H9 (cell line): ENCODE results near the gene SMG7. TPM values are rescaled to one million over a fixed set of nuclear protein-coding genes. Genes with fewer than 3 reads are reported as not detected.

Experiments
- DNase-seq: peaks from one replicate; pipeline ENCODE4 v3.0.0-alpha.2; 2017
- H2AFZ ChIP-seq: one replicate; pipeline ENCODE4 v1.6.1; 2013; ENCODE audit warnings: mild to moderate bottlenecking, low read length, control low read depth, moderate library complexity
- H2AK5ac ChIP-seq: 2 replicates; pipeline ENCODE4 v1.6.1; 2013; ENCODE audit warnings: low read length, control low read depth, mixed read lengths; ENCODE audit not compliant: insufficient read length
- H2BK120ac ChIP-seq: one replicate; pipeline ENCODE4 v1.6.1; 2013; ENCODE audit warnings: low read depth, mild to moderate bottlenecking, low read length, control low read depth, inconsistent platforms; ENCODE audit not compliant: poor library complexity, severe bottlenecking
- H2BK12ac ChIP-seq: 2 replicates; pipeline ENCODE4 v1.6.1; 2013; ENCODE audit warnings: low read length, control low read depth, mixed read lengths, low read depth; ENCODE audit not compliant: insufficient read length
- H2BK15ac ChIP-seq: 2 replicates; pipeline ENCODE4 v1.6.1; 2013; ENCODE audit warnings: low read depth, low read length, control low read depth
- H2BK20ac ChIP-seq: one replicate; pipeline ENCODE4 v1.6.1; 2013; ENCODE audit warnings: low read depth, mild to moderate bottlenecking, low read length, control low read depth, inconsistent platforms; ENCODE audit not compliant: poor library complexity, severe bottlenecking
- H2BK5ac ChIP-seq: 2 replicates; pipeline ENCODE4 v1.6.1; 2013; ENCODE audit warnings: low read length, control low read depth, mixed read lengths; ENCODE audit not compliant: insufficient read length
- H3K14ac ChIP-seq: 2 replicates; pipeline ENCODE4 v1.6.1; 2013; ENCODE audit warnings: low read length, control low read depth; ENCODE audit not compliant: insufficient read depth
- H3K18ac ChIP-seq: 2 replicates; pipeline ENCODE4 v1.6.1; 2013; ENCODE audit warnings: low read depth, mild to moderate bottlenecking, mixed read lengths, low read length, control low read depth; ENCODE audit not compliant: insufficient read length
- H3K23ac ChIP-seq: 2 replicates; pipeline ENCODE4 v1.6.1; 2013; ENCODE audit warnings: low read length, control low read depth, mixed read lengths, low read depth; ENCODE audit not compliant: insufficient read length
- H3K23me2 ChIP-seq: 2 replicates; pipeline ENCODE4 v1.6.1; 2013; ENCODE audit warnings: low read depth, mild to moderate bottlenecking, mixed read lengths, low read length, control low read depth; ENCODE audit not compliant: insufficient read length, poor library complexity, severe bottlenecking
- H3K27ac ChIP-seq: 2 replicates; pipeline ENCODE4 v1.5.1; 2013; ENCODE audit warnings: low read length, control low read depth, mixed read lengths, low read depth; ENCODE audit not compliant: insufficient read length
- H3K27me3 ChIP-seq: 2 replicates; pipeline ENCODE4 v1.6.1; 2013; ENCODE audit warnings: low read length, control low read depth, inconsistent platforms; ENCODE audit not compliant: insufficient read depth
- H3K4ac ChIP-seq: 2 replicates; pipeline ENCODE4 v1.6.1; 2013; ENCODE audit warnings: low read depth, mild to moderate bottlenecking, control low read depth, inconsistent platforms, low read length, moderate library complexity
- H3K4me1 ChIP-seq: 2 replicates; pipeline ENCODE4 v1.6.1; 2013; ENCODE audit warnings: low read length, control low read depth, inconsistent platforms; ENCODE audit not compliant: insufficient read depth
- H3K4me2 ChIP-seq: 2 replicates; pipeline ENCODE4 v1.6.1; 2013; ENCODE audit warnings: low read length, control low read depth, mixed read lengths; ENCODE audit not compliant: insufficient read length, insufficient read depth
- H3K56ac ChIP-seq: 2 replicates; pipeline ENCODE4 v1.6.1; 2013; ENCODE audit warnings: low read depth, mild to moderate bottlenecking, mixed read lengths, low read length, control low read depth; ENCODE audit not compliant: insufficient read length
- H3K79me1 ChIP-seq: 2 replicates; pipeline ENCODE4 v1.6.1; 2013; ENCODE audit warnings: low read depth, mild to moderate bottlenecking, moderate library complexity, low read length, control low read depth, inconsistent platforms; ENCODE audit not compliant: insufficient read depth, poor library complexity, severe bottlenecking
- H3K79me2 ChIP-seq: 2 replicates; pipeline ENCODE4 v1.6.1; 2013; ENCODE audit warnings: low read length, control low read depth, inconsistent platforms; ENCODE audit not compliant: insufficient read depth
- H3K9ac ChIP-seq: 2 replicates; pipeline ENCODE4 v1.6.1; 2013; ENCODE audit warnings: low read length, control low read depth, mixed read lengths; ENCODE audit not compliant: insufficient read length; ENCODE audit errors: extremely low read depth
- H3K9me3 ChIP-seq: one replicate; pipeline ENCODE4 v1.6.1; 2013; ENCODE audit warnings: low read depth, low read length, inconsistent platforms; ENCODE audit not compliant: control insufficient read depth
- H3T11ph ChIP-seq: one replicate; pipeline ENCODE4 v1.6.1; 2013; ENCODE audit warnings: mild to moderate bottlenecking, low read length, control low read depth, inconsistent platforms
- H4K20me1 ChIP-seq: one replicate; pipeline ENCODE4 v1.6.1; 2013; ENCODE audit not compliant: control insufficient read depth, insufficient read length, insufficient read depth
- H4K5ac ChIP-seq: 2 replicates; pipeline ENCODE4 v1.6.1; 2013; ENCODE audit warnings: low read depth, mild to moderate bottlenecking, mixed read lengths, low read length, control low read depth; ENCODE audit not compliant: insufficient read length
- H4K8ac ChIP-seq: replicated peaks from 2 replicates; pipeline ENCODE4 v1.6.1; 2013; ENCODE audit warnings: low read length, control low read depth, mixed read lengths, low read depth; ENCODE audit not compliant: insufficient read length
- H4K91ac ChIP-seq: 2 replicates; pipeline ENCODE4 v1.6.1; 2013; ENCODE audit warnings: low read depth, mild to moderate bottlenecking, moderate library complexity, mixed read lengths, low read length, control low read depth; ENCODE audit not compliant: insufficient read length
- H3K27ac Mint-ChIP-seq, 3 experiments: 2 replicates in 2 of 3; 3 replicates in 1 of 3; pipeline ENCODE4 v1.8.0; 2020 to 2021; ENCODE audit warnings: mixed read lengths in 3 of 3, mild to moderate bottlenecking in 1 of 3, moderate library complexity in 1 of 3
- H3K27me3 Mint-ChIP-seq: 2 replicates; pipeline ENCODE4 v1.8.0; 2021; ENCODE audit warnings: low read depth, mild to moderate bottlenecking, moderate library complexity, mixed read lengths
- H3K36me3 Mint-ChIP-seq, 3 experiments: 2 replicates in 2 of 3; 3 replicates in 1 of 3; pipeline ENCODE4 v1.8.0; 2020 to 2021; ENCODE audit warnings: low read depth in 3 of 3, mixed read lengths in 3 of 3; ENCODE audit not compliant: insufficient read depth in 1 of 3
- H3K4me1 Mint-ChIP-seq, 2 experiments: 2 replicates each; pipeline ENCODE4 v1.8.0; 2020; ENCODE audit warnings: mixed read lengths in 2 of 2
- H3K4me3 Mint-ChIP-seq, 2 experiments: 2 replicates in 1 of 2; 3 replicates in 1 of 2; pipeline ENCODE4 v1.8.0; 2020 to 2021; ENCODE audit warnings: mild to moderate bottlenecking in 2 of 2, mixed read lengths in 2 of 2, moderate library complexity in 1 of 2
- H3K9me3 Mint-ChIP-seq, 2 experiments: 2 replicates in 1 of 2; 3 replicates in 1 of 2; pipeline ENCODE4 v1.8.0; 2020; ENCODE audit warnings: mild to moderate bottlenecking in 2 of 2, mixed read lengths in 2 of 2, moderate library complexity in 1 of 2
- WGBS: extraction: QIAGEN DNeasy Blood & Tissue Kit; methylation state at CpG from one replicate; pipeline ENCODE4 v1.1.7; 2013; ENCODE audit warnings: missing lambda C conversion rate, low lambda C conversion rate, mixed read lengths; ENCODE audit not compliant: insufficient read length; ENCODE audit errors: extremely low coverage; 5-methylcytosine and 5-hydroxymethylcytosine counted together
- total RNA-seq: library from RNA; stranded (reverse); gene quantifications from 2 replicates; pipeline ENCODE4 v1.2.1, GENCODE V29; 2021
- TF ChIP-seq, protein P1 (sequence below): fragments of 200-600 bp; sonication (generic); conservative IDR thresholded peaks from 3 replicates; pipeline ENCODE4 v1.8.0; 2021; ENCODE audit warnings: antibody characterized with exemption, mild to moderate bottlenecking

Gene SMG7
- total RNA-seq, 1 experiment from 2014 or later, result 77.0 TPM

DNA sequence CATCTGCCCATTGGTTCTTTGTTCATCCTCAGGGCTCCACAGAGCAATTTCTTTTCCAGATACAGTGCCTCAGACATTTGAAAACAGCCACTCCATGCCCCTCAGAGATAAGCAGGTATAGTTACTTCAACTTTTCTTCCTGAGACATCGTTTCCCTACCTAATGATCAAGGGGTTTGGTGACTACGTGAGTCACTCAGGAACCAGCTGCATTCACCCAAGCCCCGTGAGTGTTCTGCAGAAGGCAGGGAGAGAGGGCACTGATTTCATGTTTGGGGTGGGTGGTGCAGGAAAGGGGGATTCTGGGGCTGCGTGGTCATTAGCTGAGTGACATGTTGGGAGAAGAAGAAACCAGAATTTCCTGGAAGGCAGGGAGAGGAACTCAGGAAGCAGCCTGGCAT, 93.0 kb downstream of the SMG7 start:
- no peaks in the 10 kb centered on the region for H3K79me1 ChIP-seq
- no peak overlapping the region for H4K91ac ChIP-seq
- no peak overlapping the region for H3T11ph ChIP-seq
- H4K5ac ChIP-seq, result no peak overlapping the region
- no peak for DNase-seq
- no peak overlapping the region for H2BK15ac ChIP-seq
- H2BK5ac ChIP-seq, result no peak overlapping the region
- H3K79me2 ChIP-seq, result no peaks in the 10 kb centered on the region
- no CpG with 5 or more reads among the region's 4 CpGs for WGBS
- no peak overlapping the region for H3K4ac ChIP-seq
- Mint-ChIP-seq H3K27ac (peak overlapping the region in 1 of 3 experiments; percentile 72; a peak in 1 of 7 replicates), H3K4me1 (no peaks in the 10 kb centered on the region), H3K4me3 (no peak overlapping the region), H3K27me3 (no peaks in the 10 kb centered on the region), H3K36me3 (no peaks in the 10 kb centered on the region), H3K9me3 (no peaks in the 10 kb centered on the region)
- no peak overlapping the region for H2AFZ ChIP-seq
- H3K14ac ChIP-seq, result no peak overlapping the region; the same call in 1 of the 2 replicates
- H2AK5ac ChIP-seq, result no peak overlapping the region
- no peak overlapping the region for H3K56ac ChIP-seq
- no peaks in the 10 kb centered on the region for H3K4me1 ChIP-seq
- H4K20me1 ChIP-seq, result no peaks in the 10 kb centered on the region
- no peak overlapping the region for H3K18ac ChIP-seq
- no peak overlapping the region for H2BK20ac ChIP-seq
- TF ChIP-seq, protein P1, sequence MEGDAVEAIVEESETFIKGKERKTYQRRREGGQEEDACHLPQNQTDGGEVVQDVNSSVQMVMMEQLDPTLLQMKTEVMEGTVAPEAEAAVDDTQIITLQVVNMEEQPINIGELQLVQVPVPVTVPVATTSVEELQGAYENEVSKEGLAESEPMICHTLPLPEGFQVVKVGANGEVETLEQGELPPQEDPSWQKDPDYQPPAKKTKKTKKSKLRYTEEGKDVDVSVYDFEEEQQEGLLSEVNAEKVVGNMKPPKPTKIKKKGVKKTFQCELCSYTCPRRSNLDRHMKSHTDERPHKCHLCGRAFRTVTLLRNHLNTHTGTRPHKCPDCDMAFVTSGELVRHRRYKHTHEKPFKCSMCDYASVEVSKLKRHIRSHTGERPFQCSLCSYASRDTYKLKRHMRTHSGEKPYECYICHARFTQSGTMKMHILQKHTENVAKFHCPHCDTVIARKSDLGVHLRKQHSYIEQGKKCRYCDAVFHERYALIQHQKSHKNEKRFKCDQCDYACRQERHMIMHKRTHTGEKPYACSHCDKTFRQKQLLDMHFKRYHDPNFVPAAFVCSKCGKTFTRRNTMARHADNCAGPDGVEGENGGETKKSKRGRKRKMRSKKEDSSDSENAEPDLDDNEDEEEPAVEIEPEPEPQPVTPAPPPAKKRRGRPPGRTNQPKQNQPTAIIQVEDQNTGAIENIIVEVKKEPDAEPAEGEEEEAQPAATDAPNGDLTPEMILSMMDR, result no peak
- no peak overlapping the region for H2BK120ac ChIP-seq
- no peaks in the 10 kb centered on the region for H3K9me3 ChIP-seq
- H3K27ac ChIP-seq, result no peak overlapping the region
- no peak overlapping the region for H3K23ac ChIP-seq
- no peak overlapping the region for H3K4me2 ChIP-seq
- no peak overlapping the region for H3K9ac ChIP-seq
- no peak overlapping the region for H2BK12ac ChIP-seq
- H4K8ac ChIP-seq, result no peak overlapping the region
- no peaks in the 10 kb centered on the region for H3K23me2 ChIP-seq
- H3K27me3 ChIP-seq, result no peaks in the 10 kb centered on the region
